GM21515 (cell line): ENCODE measurements around the gene HEY2.
"Not testable (repeated sequence)": the region's sequence is repeated elsewhere in the genome, so short reads cannot be mapped to it uniquely, and the experiment has no call there.

Experiments
- ATAC-seq: cut with Tn5 transposase; IDR thresholded peaks from one replicate; pipeline ENCODE4 v1.9.1; 2021; ENCODE audit not compliant: unreplicated experiment

Gene HEY2

DNA sequence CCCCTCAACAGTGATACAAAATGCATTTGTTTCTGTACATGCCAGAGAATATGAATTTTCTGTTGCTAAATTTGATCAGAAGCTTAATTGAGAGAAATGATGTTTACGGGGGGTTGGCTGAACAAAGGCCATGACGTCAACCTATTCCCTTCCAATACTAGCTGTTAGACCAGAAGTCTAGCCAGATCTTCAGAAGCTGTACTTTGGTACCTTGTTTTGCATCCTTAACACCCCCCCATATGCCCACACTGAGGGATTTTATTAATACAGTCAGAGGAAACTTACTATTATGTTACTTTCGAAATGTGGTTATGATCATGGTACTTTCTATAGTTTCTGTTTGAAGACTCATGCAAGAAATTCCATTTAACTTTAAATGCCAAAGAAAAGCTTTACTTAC lies 44.4 kb downstream of the HEY2 start:
- no peak for ATAC-seq

GRCh38 chr6:125794342-125795137 lies 45.1 kb downstream of the HEY2 start:
- no peak for ATAC-seq

DNA sequence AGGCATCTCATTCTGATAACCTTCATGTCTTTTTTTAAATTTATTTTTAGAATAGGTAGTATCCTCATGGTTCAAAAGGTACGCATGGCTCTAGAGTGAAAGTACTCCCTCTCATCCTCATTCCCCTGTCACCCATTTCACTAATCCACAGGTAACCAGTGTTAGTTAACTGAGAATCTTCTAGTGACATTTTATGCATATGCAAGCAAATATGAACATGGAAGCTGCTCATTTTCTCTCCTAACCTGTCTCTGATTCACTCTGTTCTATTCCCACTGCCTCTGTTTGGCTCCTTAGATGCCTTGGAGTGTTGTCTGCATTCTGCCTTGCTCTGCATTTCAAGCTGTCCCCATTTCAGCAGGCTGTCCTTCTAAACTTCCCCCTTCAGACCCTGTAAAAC lies 45.9 kb downstream of the HEY2 start:
- ATAC-seq = no peak

DNA sequence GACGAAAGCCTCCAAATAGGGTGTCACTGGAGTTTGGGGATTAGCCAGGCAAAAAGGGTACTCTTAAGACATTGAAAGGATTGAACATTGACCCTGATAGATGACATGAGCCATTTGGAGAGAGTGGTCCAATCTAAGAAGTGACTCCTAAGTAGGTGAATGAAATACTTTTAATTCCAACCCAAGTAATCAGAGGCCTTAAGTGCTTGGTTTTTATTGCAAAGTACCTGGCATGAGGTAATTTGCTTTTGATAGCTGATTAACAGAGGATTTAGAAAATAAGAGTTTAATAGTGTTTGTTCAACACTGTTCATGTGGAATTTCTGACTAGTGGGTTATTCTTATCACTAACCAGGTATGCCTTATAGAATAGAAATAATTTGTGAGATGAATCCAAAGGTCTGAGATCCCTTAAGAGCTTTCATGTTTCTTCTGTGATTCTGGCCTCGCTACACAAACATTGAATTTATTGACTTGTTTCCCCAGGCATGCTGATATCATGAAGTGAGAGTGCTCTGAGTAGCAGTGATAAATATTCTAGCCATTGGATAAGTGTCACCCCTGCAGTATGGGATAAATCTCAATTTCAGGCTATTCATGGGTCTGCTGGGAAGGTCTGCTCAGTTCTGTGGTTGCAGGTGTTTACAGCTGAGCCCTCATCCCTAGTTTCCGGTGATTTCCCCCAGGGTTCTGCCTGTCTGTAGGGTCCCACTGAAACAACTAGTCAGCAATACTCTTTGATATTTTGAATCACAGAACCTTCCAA lies 47.9 kb downstream of the HEY2 start:
- ATAC-seq = no peak

DNA sequence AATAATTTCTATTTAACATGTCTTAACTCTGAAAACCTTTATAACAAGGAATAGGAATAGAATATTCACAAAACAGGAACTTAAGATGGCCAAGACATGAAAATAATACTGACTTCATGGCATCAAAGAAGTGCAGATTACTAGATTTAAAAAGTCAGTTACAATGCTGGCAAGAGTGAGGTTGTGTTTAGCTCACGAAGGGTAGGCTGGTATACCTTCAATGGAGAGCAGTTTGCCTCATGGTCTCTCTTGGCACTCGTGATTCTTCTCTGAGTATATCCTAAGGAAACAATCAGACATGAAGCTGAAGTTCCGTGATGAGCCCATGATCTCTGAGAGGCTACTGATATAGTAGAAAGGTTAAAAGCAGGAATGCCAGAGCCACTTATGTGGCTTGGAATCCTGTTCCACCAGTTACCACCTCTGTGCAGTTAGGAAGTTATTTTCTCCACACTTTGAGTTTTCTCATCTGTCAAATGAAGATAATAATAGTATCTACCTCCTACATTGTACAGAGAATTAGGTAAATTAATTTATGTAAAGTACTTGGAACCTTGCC lies 48.5 kb downstream of the HEY2 start:
- ATAC-seq = no peak

GRCh38 chr6:125798734-125799508 lies 49.5 kb downstream of the HEY2 start:
- ATAC-seq = peak; percentile 90

DNA sequence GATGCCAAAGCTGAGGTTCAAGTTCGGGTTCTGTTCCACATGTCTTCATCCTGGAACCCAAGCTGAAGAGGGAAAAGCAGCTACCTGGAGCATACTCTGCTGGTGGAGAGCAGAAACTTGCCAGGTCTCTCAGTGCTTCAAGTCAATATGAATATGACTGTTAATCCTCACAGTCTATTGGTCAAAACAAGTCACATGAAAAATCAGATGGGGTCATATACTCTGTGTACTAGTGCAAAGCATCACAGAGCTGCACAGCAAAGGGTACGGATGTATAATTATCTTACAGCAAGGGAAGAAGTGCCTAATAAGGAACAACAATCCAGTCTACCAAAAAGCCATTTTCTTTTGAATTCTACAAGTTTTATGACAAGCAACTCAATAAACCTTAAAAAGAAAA lies 53.0 kb downstream of the HEY2 start:
- no peak for ATAC-seq

DNA sequence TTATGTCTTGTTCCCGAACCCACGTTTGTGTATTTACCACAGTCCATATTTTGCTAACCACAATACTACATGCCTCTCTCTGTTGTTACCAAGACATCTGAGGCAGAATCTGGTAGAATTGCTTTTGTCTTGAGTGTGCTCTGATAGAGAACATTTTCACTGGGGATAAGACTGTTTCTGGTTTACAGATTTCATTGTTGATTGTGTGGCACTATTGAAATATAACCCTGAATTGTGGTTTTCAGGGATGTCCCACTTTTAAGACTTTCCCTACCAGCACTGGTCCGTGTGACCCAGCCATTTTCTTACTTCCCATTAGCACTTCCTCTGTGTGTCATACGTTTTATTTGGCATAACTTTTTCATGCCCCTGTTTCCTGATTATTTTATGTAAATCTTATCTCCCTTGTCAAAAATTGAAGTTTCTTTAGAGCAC lies 53.5 kb downstream of the HEY2 start:
- ATAC-seq = no peak

DNA sequence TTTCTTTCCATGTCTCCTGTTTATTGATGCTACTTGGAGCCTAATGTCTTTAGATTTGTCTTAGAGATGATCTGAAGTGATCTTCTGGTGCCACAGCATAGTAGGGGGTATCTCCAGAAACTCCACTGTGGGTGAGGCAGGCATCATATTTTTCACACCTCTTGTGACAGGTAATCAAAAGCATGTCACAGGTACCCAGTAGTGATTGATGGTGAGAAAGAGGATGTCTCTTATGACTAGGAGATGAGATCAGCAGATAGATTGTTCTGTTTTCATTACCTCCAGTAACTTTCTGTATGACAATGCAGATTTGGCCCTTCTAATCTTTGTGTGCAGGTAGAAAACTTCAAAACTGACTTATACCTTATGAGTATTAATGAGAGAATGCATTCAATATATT lies 54.8 kb downstream of the HEY2 start:
- peak; percentile 53 for ATAC-seq

DNA sequence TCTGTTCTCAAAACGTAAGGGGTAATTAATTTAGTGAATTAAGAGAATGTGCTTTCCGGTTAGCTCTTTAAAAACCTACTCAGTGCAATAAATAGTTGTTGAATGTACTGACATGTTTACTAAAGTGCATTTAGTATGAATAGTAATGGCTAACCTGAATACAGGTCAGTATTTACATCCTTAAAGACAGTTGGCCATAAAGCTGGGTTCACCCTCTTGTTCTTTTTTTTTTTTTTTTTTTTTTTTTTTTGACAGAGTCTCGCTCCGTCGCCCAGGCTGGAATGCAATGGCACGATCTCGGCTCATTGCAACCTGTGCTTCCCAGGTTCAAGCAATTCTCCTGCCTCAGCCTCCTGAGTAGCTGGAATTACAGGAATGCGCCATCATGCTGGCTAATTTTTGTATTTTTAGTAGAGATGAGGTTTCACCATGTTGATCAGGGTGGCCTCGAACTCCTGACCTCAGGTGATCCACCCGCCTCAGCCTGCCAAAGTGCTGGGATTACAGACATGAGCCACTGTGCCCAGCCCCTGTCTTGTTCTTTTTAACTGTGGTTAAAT lies 55.5 kb downstream of the HEY2 start:
- ATAC-seq = not testable (repeated sequence)

DNA sequence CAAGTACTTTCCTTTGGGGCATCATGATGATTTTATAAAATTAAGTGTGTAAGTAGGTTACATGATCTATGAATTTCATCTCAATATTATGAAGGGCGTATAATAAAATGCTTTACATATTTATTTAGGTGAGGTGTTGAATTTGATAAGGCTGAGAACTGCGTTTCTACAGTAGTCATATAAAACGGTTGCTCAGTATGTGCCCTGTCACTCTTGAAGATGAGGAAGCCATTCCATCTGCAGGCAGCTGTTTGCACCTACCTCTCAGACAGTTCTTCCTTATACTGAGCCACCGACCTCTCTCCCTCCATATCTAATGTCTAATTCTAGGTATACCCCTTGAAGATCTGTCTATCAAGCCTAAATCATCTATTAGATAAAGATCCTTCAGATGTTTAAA lies 57.4 kb downstream of the HEY2 start:
- ATAC-seq = no peak

DNA sequence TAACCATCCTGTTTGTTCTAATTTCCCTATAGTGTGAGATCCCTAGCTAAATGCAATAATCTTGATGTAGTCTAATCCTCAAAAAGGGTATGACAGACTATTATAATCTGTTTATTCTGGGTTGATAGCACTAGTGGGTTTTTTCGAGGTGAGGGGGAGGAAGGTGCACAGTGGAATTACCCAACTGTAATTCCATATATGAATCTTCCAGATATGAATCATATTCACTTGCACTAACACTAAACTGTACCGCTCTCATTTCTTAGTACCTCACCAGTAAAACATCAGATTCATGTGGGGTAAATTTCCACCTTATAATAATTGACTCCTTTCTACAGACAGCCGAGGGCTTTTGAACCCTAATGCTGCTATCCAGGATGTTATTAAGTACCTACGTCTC lies 57.9 kb downstream of the HEY2 start:
- peak; percentile 30 for ATAC-seq

DNA sequence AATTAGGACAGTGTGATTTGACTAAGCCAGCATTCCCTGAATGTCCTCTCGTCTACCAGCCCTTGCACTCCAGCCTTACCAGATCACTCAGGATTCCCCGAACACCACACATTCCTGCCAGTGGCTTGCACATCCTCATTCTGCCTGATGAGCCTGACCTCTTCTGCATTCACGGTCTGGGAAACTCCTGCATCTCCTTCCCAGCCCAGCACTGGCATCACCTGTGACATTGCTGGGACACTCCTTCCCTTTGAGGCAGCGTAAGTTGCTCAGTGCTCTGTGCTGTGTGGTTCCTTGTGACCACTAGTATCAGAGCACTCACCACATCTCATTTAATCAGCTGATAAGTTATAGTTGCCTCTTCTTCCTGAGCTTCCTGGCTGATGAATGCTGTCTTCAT lies 58.6 kb downstream of the HEY2 start:
- ATAC-seq = no peak

DNA sequence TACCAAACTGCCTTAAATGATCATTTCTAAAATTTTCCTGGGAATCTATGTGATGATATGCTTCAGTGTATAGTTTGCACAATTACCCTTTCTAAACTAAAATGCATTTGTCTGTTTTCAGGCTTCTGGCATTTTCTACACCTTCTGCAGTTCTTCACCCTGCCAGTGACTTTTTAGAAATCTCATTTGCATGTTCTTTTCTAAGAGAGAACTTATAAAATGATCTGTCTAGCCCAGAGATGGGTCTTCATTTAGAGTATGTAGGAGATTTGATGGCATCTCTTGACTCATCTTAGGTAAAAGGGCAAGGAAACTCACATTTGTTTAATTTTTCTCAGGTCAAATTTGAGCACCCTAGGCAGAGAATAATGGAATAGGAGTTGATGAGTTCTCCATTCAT lies 59.2 kb downstream of the HEY2 start:
- ATAC-seq = no peak

DNA sequence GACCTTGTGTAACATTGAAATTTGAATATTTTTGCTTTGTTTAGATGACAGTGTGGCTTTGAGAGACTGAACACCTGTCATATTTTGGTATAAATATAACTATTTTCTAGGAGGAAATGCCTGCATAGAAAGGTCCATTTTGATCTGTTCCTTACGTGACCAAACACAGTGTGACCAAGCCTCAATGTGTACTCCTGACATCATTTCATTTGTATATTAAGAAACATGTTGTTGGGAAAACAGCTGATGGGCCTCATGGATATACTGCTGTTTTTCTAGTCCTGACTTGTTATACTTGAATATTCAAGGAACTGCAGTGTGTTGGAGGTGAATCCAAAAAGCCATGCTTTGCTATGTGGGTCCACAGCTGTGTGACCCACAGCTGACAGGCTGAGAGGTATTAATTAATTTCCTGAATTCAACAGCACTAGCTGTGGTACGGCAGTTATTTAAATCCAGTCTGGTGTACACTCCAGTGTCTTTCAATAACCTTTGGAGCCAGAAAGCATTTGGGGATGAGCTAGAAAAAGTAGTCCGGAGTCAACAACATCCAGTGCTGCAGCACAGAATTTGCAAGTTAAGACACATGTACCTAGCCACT lies 60.2 kb downstream of the HEY2 start:
- no peak for ATAC-seq

- no peak for ATAC-seq
Observed at GRCh38 chr6:125810445-125810844, 61.0 kb downstream of the HEY2 start.
